A673 (cell line): ENCODE results near the gene PHF2.

Experiments
- EZH2 ChIP-seq: fragments of 200-600 bp; sonication (generic); IDR thresholded peaks from 2 replicates; pipeline ENCODE4 v1.6.1; 2017; ENCODE audit warnings: borderline replicate concordance, low read depth, mild to moderate bottlenecking, mixed read lengths, antibody characterized with exemption, low read length; ENCODE audit not compliant: poor library complexity, severe bottlenecking
- TF ChIP-seq, protein P1 (sequence below): fragments of 300-800, 200-600 bp; sonication (generic); conservative IDR thresholded peaks from 2 replicates; pipeline ENCODE4 v1.5.1; 2017; ENCODE audit warnings: low read depth, mild to moderate bottlenecking, antibody characterized with exemption, low read length, moderate library complexity, mixed read lengths

DNA sequence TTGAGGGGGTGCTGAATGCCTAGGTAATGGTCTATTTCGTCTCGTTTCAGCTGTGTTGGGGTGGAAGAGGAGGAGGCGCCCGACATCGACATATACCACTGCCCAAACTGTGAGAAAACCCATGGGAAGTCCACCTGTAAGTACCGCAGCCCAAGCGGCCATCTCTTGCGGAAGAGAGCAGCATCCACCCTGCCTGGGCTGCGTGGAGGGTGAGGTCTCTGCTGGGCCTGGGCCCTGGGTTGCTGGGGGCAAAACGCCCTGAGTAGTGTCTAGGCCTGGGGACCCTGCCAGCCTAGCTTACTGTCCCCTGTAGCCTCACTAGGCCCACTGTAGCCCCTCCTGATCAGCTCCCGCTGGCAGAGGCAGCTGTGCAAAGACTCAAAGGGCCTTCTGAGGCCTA lies 53.5 kb downstream of the PHF2 start:
- TF ChIP-seq, protein P1, sequence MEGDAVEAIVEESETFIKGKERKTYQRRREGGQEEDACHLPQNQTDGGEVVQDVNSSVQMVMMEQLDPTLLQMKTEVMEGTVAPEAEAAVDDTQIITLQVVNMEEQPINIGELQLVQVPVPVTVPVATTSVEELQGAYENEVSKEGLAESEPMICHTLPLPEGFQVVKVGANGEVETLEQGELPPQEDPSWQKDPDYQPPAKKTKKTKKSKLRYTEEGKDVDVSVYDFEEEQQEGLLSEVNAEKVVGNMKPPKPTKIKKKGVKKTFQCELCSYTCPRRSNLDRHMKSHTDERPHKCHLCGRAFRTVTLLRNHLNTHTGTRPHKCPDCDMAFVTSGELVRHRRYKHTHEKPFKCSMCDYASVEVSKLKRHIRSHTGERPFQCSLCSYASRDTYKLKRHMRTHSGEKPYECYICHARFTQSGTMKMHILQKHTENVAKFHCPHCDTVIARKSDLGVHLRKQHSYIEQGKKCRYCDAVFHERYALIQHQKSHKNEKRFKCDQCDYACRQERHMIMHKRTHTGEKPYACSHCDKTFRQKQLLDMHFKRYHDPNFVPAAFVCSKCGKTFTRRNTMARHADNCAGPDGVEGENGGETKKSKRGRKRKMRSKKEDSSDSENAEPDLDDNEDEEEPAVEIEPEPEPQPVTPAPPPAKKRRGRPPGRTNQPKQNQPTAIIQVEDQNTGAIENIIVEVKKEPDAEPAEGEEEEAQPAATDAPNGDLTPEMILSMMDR, result no peak
- no peak for TF ChIP-seq EZH2
